Hepatocyte (in vitro differentiated cells): ENCODE measurements around the gene PLK5.

ENCODE experiments used
- EZH2 ChIP-seq: fragments of 200-600 bp; sonication (generic); IDR thresholded peaks from 2 replicates; pipeline ENCODE4 v1.6.1; 2016; ENCODE audit warnings: antibody characterized with exemption, mild to moderate bottlenecking, borderline replicate concordance
- EZH2phosphoT487 ChIP-seq: fragments of 200-600 bp; sonication (generic); IDR thresholded peaks from one replicate; pipeline ENCODE4 v1.6.1; 2018; ENCODE audit warnings: antibody characterized with exemption, mild to moderate bottlenecking, low read depth, moderate library complexity; ENCODE audit not compliant: unreplicated experiment, severe bottlenecking
- TF ChIP-seq, protein P1 (sequence below): fragments of 200-600 bp; sonication (generic); IDR thresholded peaks from 2 replicates; pipeline ENCODE4 v1.5.1; 2016; ENCODE audit warnings: antibody characterized with exemption, mild to moderate bottlenecking; ENCODE audit not compliant: poor library complexity

DNA sequence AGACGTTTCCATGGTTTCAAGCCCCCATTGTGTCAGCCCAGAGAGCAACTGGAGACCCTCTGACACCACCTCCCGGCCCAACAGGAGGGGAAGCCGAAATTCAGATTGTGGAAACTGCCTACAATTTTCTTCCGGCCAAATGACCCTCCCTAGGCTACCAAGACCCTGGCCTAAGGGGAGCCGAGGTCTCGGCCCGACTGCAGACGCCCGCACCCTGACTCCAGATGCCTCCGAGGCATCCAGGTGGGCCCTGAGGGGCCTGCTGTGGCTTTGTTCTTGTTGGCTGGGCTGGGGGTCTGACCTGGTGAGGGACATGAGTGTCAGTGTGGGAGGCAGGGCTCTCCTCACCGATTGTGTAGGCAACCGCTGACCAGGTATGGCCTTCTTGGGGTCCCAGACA is 34.7 kb downstream of the PLK5 start:
- TF ChIP-seq, protein P1, sequence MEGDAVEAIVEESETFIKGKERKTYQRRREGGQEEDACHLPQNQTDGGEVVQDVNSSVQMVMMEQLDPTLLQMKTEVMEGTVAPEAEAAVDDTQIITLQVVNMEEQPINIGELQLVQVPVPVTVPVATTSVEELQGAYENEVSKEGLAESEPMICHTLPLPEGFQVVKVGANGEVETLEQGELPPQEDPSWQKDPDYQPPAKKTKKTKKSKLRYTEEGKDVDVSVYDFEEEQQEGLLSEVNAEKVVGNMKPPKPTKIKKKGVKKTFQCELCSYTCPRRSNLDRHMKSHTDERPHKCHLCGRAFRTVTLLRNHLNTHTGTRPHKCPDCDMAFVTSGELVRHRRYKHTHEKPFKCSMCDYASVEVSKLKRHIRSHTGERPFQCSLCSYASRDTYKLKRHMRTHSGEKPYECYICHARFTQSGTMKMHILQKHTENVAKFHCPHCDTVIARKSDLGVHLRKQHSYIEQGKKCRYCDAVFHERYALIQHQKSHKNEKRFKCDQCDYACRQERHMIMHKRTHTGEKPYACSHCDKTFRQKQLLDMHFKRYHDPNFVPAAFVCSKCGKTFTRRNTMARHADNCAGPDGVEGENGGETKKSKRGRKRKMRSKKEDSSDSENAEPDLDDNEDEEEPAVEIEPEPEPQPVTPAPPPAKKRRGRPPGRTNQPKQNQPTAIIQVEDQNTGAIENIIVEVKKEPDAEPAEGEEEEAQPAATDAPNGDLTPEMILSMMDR: no peak
- TF ChIP-seq EZH2 (no peak), EZH2phosphoT487 (no peak)
